GM21367 (cell line): Measurements from ENCODE around the gene C22orf42.
"Not testable (repeated sequence)": the region's sequence is repeated elsewhere in the genome, so short reads cannot be mapped to it uniquely, and the experiment has no call there.

ENCODE experiments used
- ATAC-seq: cut with Tn5 transposase; IDR thresholded peaks from one replicate; pipeline ENCODE4 v1.9.1; 2021; ENCODE audit not compliant: unreplicated experiment

Gene C22orf42

DNA sequence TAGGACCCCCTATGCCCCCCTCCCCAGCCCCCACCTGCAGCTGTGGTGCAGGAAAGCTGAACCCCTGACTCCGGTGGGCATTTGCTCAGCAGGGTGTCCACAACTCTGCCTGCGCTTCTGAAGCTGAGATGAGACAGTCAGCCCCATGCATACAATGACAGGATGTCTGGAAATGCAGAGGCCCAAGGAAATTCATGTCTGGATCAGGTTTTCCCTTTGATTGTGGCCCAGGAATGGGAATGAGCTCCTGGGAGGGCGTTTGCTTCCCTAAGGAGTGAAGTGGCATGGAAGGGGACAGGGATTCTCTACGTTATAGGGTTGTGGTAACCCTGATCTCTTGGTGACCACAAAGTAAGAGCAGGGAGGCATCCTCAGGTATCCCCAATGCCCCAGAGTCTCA, 22.2 kb downstream of the C22orf42 start:
- ATAC-seq: not testable (repeated sequence)

DNA sequence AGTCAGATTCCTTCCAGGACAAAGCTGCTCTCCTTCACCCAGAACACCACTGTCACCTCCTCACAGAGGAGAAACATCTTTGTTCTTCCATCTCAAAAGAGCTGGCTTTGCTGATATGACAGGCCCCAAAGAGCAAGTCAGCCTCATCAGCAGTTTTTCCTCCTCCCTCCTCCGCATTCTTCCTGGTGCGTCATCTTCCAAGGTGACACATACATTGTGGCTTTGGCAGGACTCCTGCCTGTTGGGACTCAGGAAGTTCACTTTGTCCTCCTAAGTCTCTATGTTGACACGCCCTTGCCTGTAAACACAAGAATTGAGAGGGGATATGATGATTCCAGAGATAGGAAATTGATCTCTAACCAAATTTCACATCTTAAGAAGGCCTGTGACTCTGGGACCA, 23.1 kb downstream of the C22orf42 start:
- not testable (repeated sequence) for ATAC-seq

DNA sequence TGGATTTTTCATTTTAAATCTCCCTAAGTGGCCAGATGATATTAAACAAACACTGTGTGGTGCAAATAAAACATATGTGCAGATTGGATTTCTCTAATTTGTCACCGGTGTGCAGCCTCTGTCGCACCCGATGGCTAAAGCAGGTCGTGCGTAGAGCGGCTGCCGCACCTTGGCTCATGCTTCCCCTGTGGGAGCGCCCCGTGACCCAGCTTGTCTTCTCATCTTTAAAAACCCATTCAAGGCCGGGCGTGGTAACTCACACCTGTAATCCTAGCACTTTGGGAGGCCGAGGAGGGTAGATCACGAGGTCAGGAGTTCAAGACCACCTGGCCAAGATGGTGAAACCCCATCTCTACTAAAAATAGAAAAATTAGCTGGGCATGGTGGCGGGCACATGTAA, 24.3 kb downstream of the C22orf42 start:
- not testable (repeated sequence) for ATAC-seq

DNA sequence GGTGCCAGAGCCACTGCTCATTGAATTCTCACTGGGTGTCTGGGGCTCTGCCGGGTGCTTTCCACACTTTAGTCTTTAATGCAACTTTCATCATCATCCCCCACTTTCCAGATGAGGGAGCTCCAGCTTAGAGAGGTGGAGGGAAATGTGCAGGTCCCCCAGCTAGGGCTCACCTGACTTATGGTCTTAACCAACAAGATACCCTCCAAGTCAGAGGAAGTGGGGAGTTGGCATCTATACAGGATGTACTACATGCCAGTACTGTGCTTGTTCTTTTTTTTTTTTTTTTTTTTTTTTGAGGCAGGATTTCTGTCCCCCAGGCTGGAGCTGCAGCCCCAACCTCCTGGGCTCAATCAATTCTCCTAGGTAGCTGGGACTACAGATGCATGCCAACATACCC, 26.3 kb downstream of the C22orf42 start:
- ATAC-seq: no peak

DNA sequence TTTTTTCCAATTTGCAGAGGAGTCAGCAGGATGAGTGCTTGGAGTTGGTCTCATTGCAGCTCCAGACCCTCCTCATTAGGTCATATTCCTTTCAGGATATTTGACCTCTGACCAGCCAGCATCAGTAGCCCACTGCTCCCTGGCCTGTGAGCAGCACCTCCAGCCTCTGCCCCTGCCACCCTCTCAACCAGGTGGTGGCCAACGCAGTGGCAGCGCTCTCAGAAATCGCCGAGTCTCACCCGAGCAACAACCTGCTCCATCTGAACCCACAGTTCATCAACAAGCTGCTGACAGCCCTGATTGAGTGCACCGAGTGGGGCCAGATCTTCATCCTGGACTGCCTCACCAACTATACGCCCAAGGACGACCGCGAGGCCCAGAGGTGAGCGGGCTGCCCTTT, 27.0 kb downstream of the C22orf42 start:
- no peak for ATAC-seq

- no peak for ATAC-seq
Measured at GRCh38 chr22:32130464-32130863, 28.6 kb downstream of the C22orf42 start.

GRCh38 chr22:32127904-32128303, 31.2 kb downstream of the C22orf42 start:
- ATAC-seq: no peak

DNA sequence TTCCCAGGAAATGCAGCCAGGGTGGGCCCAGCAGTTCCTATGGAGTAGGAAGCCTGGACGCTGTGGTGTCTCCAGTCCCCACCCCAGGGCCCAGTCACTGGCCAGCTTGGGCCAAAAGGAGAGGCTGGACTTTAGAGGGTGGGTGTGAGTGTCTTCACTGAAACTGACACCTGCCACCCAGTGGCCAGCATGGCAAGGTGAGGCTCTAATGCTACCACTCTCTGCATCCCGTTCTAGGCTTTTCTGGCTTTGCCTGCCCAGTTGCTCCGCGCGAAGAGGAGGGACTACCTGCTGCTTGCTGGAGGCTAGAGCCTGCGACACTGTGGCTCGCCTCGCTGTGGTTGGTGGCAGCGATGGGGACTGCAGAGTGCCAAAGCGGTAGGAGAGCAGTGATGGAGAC, 35.4 kb downstream of the C22orf42 start:
- ATAC-seq: no peak

- ATAC-seq: no peak
Measured at GRCh38 chr22:32122899-32123298, 36.2 kb downstream of the C22orf42 start.

- no peak for ATAC-seq
Measured at GRCh38 chr22:32120603-32121002, 38.5 kb downstream of the C22orf42 start.

GRCh38 chr22:32119568-32120235, 39.4 kb downstream of the C22orf42 start:
- no peak for ATAC-seq

GRCh38 chr22:32112380-32112779, 46.7 kb downstream of the C22orf42 start:
- no peak for ATAC-seq

DNA sequence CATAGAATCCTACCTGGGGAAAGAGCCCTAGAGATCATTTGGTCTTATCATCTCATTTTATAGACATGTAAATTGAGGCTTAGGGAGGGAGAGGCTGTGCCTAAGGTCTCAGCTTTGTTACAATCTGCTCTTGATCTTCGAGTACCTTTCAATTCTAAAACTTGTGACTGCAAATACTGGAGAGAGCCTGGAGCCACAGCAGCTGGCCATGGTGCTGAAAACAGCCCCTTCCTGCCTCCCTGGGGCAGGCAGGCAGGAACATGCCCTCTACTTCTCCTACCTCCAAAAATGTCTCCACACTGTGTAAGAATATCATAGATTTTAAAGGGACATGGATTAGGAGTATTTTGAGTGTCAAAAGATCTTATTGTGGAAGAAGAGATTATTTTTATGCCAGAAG, 52.2 kb downstream of the C22orf42 start:
- no peak for ATAC-seq

- no peak for ATAC-seq
Measured at GRCh38 chr22:32103658-32104315, 55.3 kb downstream of the C22orf42 start.

- no peak for ATAC-seq
Measured at GRCh38 chr22:32100711-32101110, 58.4 kb downstream of the C22orf42 start.
